ENCODE data around the gene USP54.
A peak's percentile ranks its signal among the peaks of the same experiment; 100 is the strongest.

Gene USP54

GRCh38 chr10:73529089-73529832 is 61.9 kb downstream of the USP54 start:
- peak; percentile 78 for DNase-seq

GRCh38 chr10:73522263-73522662 is 68.9 kb downstream of the USP54 start:
- DNase-seq: peak; percentile 50

- no peak for DNase-seq
Measured at GRCh38 chr10:73519336-73519735, 71.8 kb downstream of the USP54 start.

GRCh38 chr10:73517166-73517888 is 73.8 kb downstream of the USP54 start:
- DNase-seq: peak; percentile 17

GRCh38 chr10:73512207-73512743 is 78.9 kb downstream of the USP54 start:
- no peak for DNase-seq

GRCh38 chr10:73509695-73510094 is 81.4 kb downstream of the USP54 start:
- no peak for DNase-seq

- peak; percentile 50 for DNase-seq
Measured at GRCh38 chr10:73506491-73506890, 84.7 kb downstream of the USP54 start.

GRCh38 chr10:73506074-73506473 is 85.1 kb downstream of the USP54 start:
- no peak for DNase-seq

GRCh38 chr10:73503037-73503436 is 88.1 kb downstream of the USP54 start:
- DNase-seq: no peak

- DNase-seq: no peak
Measured at GRCh38 chr10:73501651-73502050, 89.5 kb downstream of the USP54 start.

- no peak for DNase-seq
Measured at GRCh38 chr10:73497623-73498022, 93.5 kb downstream of the USP54 start.

- DNase-seq: peak; percentile 97
Measured at GRCh38 chr10:73495884-73496674, 95.1 kb downstream of the USP54 start, which contains the start of gene PPP3CB. TSS of gene PPP3CB (minus strand) at chr10:73496024. CDS start at chr10:73495889, 135 bp downstream.

GRCh38 chr10:73495226-73495883 is 95.8 kb downstream of the USP54 start:
- peak; percentile 85 for DNase-seq

GRCh38 chr10:73494877-73495225 is 96.3 kb downstream of the USP54 start:
- no peak for DNase-seq

- DNase-seq: no peak
Measured at GRCh38 chr10:73494213-73494612, 96.9 kb downstream of the USP54 start.

GRCh38 chr10:73493781-73494180 is 97.4 kb downstream of the USP54 start:
- peak; percentile 93 for DNase-seq

- DNase-seq: no peak
Measured at GRCh38 chr10:73486601-73487000, 104.5 kb downstream of the USP54 start.

- no peak for DNase-seq
Measured at GRCh38 chr10:73485320-73485719, 105.8 kb downstream of the USP54 start.

GRCh38 chr10:73480158-73480557 is 111.0 kb downstream of the USP54 start:
- DNase-seq: peak; percentile 71

- no peak for DNase-seq
Measured at GRCh38 chr10:73478636-73479035, 112.5 kb downstream of the USP54 start.

GRCh38 chr10:73471226-73471625 is 119.9 kb downstream of the USP54 start:
- no peak for DNase-seq

GRCh38 chr10:73469579-73469978 is 121.6 kb downstream of the USP54 start:
- DNase-seq: no peak

GRCh38 chr10:73467206-73467605 is 123.9 kb downstream of the USP54 start:
- DNase-seq: no peak

All from fibroblast of skin of right quadriceps (primary cell).